Motor neuron (in vitro differentiated cells): ENCODE results near the gene C1R. TPM values are rescaled to one million over a fixed set of nuclear protein-coding genes. Genes with fewer than 3 reads are reported as not detected.

Experiments used
- ATAC-seq, 8 experiments: fragments of 200-7000 bp; cut with Tn5 transposase; replicated peaks in 6 of 8; 2 replicates each; pipeline ENCODE4 v1.8.0; 2021; ENCODE audit warnings: mild to moderate bottlenecking in 8 of 8, moderate library complexity in 8 of 8
- H3K27ac ChIP-seq, 2 donors: fragments of 250-450 bp; sonication (Bioruptor Pico); 2 replicates each; pipeline ENCODE4 v1.9.0; 2021; ENCODE audit warnings: antibody characterized with exemption in 2 of 2, mild to moderate bottlenecking in 2 of 2, moderate library complexity in 1 of 2
- H3K4me1 ChIP-seq, 2 donors: fragments of 250-450 bp; sonication (Bioruptor Pico); replicated peaks in 1 of 2; 2 replicates each; pipeline ENCODE4 v1.6.1; 2021; ENCODE audit warnings: antibody characterized with exemption in 2 of 2, mild to moderate bottlenecking in 2 of 2, moderate library complexity in 1 of 2
- H3K4me3 ChIP-seq, 5 donors: fragments of 250-450 bp; sonication (Bioruptor Pico); 2 replicates each; pipeline ENCODE4 v1.9.0; 2021; ENCODE audit warnings: antibody characterized with exemption in 5 of 5, mild to moderate bottlenecking in 5 of 5, moderate library complexity in 4 of 5
- WGBS, 10 experiments: fragments of 450-650 bp; shearing (Covaris generic); methylation state at CpG; one replicate each; pipeline ENCODE4 v1.0.0; 2022; 5-methylcytosine and 5-hydroxymethylcytosine counted together
- in situ Hi-C, 9 experiments: fragments of 400-800 bp; cut with MboI; loops; one replicate each; pipeline ENCODE4 v1.15.0; 2021; ENCODE audit warnings: low sequenced_read_pairs in 9 of 9, low pct_unique_long_range_greater_than_20kb in 2 of 9; ENCODE audit not compliant: unreplicated experiment in 9 of 9
- total RNA-seq, 8 experiments: library from RNA; unstranded; fragments of 300-600 nt; gene quantifications; 2 replicates each; pipeline versions ENCODE4 v1.2.3 to v1.2.4, GENCODE V29; 2022

Gene C1R
- total RNA-seq, 8 experiments from 2014 or later: 0.79 to 747 (median 6.4) TPM

DNA sequence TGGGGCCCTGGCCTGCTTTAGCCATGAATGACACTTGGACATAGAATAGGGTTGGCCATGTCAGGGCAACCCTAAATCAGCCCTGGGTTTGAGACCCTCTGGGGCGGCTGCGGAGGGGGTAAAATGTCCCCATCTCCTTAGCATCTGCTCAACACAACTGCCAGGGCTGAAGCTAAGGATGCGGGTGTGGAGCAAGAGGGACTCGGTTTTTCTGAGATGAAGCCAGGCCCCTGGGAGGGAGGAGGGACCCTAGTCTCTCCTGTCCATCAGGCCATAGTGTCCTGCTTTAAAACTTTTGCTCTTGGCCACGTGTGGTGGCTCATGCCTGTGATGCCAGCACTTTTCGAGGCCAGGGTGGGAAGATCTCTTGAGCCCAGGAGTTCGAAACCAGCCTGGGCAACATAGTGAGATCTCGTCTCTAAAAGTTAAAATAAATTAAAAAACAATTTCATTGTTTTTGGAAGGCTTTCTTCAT lies 778 bp upstream of the C1R start:
- Histone ChIP-seq H3K4me1 (peaks cover 10 to 12% of the 10 kb centered on the region in 2 donors), H3K4me3 (no peak overlapping the region), H3K27ac (no peak overlapping the region)
- in situ Hi-C loops: no loop called here
- 85 to 96% (median 89%) methylated on average over 2 to 5 of the region's 8 CpGs; no CpG with 5 or more reads in 6 of the 10 experiments for whole genome bisulfite sequencing, 10 experiments
- peak in 1 of 8 experiments; percentile 2 for ATAC-seq

DNA sequence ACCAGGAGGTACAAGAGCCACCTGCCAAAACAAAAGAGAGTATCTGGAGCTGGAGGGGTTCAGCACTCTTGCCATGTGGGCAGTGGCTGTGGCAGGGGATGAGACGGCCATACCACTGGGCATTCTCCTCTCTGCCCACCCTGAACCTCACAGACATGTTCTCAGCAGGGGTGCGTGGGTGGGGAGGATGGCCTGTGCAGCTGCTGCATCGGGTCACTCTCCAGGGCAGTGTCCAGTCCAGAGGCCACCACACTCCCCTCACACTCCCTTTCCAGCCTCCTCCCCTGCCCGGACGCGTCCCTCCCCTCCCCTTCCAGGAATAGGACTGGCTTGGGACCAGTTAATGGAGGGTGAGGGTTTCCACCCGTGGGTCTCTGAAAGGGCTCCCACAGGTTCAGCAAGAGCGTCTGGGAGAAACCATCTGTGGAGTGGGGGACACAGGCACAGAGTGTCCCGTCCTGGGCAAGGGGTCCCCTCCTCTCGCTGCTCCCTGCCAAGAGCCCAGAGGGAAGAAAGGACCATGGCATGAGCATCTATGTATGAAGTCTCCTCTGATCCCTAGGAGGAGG lies 501 bp downstream of the C1R start:
- peak in 5 of 8 experiments; percentile 3 to 58 (median 35) for ATAC-seq
- peaks cover 10 to 12% of the 10 kb centered on the region in 2 donors for H3K4me1 ChIP-seq
- 17 to 100% (median 80%) methylated on average over 1 to 4 of the region's 10 CpGs; no CpG with 5 or more reads in 6 of the 10 experiments for WGBS, 10 experiments
- in situ Hi-C loops: no loop called here
- no peak overlapping the region for H3K27ac ChIP-seq
- no peak overlapping the region for H3K4me3 ChIP-seq

DNA sequence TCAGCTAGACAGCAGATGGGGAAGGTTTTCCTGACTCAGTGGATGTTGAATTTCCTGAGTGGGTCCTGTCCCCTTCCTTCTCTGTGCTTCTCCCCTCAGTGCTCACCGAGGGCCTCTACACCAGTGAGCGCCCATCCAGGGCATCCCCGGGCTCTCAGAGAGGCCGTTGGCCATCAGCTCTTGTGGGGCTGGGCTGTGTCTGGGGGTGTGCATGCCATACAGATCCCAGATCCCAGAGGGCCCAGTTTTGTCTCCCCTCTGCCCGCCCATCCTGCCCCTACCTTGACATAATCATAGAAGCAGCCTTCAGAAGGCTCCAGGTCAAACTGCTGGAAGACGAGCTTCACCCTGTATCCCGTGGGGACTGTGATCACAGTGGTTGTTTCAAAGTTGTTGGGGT lies 1.1 kb downstream of the C1R start:
- no peak for ATAC-seq
- 0 to 100% (median 65%) methylated on average over 1 to 3 of the region's 7 CpGs; no CpG with 5 or more reads in 4 of the 10 experiments for WGBS, 10 experiments
- Histone ChIP-seq H3K27ac (no peak overlapping the region), H3K4me3 (no peak overlapping the region), H3K4me1 (peaks cover 10 to 12% of the 10 kb centered on the region in 2 donors)
- in situ Hi-C loops: no loop called here

DNA sequence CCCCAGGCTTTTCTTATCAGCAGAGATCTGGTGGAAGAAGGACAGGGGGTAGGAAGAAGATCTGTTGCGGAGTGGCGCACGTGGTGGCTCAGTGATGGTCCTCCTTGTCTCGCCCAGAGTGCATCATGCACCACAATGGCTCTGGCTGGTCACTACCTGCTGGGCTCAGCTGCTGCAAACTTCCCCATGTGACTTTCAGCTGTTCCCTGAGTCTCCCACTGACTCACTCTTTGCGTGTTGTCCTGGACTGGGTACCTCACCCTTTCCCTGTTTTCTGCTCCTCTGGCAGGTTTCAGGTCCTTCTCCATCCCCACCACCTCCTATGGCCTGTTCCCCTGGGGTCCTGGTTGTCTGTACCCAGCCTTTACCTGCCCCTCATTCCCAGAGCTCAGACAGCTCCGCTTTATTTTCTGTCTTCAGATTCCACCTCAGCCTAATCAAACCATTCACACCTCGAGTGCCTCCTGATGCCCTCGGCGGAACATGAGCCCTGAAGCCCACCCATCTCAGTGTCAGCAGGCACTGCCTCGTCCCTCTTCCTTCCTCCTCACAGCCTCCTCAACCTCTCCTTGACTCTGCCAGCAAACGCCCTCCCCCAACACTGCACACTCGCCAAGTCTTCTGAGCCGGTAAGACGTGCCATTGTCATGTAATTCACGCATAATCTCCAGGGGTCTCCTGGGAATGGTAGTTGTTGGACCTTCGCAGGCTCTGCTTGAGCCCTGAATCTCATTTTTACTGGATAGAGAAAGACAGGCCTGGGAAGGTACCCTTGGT lies 1.8 kb downstream of the C1R start:
- peaks cover 10 to 12% of the 10 kb centered on the region in 2 donors for H3K4me1 ChIP-seq
- H3K4me3 ChIP-seq: no peak overlapping the region
- in situ Hi-C loops: no loop called here
- H3K27ac ChIP-seq: peak overlapping the region in 1 of 2 donors; percentile 25
- 0 to 96% (median 57%) methylated on average over 1 to 11 of the region's 16 CpGs; no CpG with 5 or more reads in 1 of the 10 experiments for WGBS, 10 experiments
- ATAC-seq: peak in 5 of 8 experiments; percentile 36 to 83 (median 65)

DNA sequence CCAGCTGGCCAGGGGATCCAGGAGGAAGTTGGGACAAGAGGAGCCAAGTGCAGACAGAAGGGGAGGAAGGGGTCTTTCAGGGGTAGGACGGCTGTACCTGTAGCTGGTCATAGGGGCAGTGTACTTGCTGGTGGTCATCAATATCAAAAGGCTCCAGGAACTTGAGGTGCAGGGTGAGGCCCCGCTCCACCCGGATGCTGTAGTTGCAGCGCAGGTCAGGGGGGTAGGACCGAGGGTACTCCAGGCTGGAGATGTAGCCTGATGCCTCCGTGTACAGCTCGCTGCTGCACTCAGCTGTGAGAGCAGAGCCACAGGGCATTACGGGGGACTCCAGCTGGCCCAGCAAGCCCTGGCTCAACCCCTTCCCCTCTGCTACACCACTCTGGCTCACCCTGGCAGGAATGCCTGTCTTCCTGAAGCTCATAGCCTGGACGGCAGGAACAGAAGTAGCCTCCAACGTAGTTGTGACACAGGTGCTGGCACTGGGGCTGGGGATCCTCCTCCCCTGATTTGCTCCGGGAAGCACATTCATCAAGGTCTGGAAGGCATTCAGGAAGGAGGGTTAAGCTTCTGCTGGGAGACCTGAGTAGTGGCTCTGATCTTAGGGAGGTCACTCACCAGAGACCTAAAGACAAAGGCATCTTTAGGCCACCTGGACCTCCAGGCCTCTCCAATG lies 2.9 kb downstream of the C1R start:
- WGBS, 10 experiments: 56 to 91% (median 77%) methylated on average over 3 to 5 of the region's 11 CpGs; no CpG with 5 or more reads in 5 of the 10 experiments
- no peak overlapping the region for H3K27ac ChIP-seq
- in situ Hi-C loops: no loop called here
- no peak overlapping the region for H3K4me3 ChIP-seq
- H3K4me1 ChIP-seq: peaks cover 10 to 12% of the 10 kb centered on the region in 2 donors
- no peak for ATAC-seq

DNA sequence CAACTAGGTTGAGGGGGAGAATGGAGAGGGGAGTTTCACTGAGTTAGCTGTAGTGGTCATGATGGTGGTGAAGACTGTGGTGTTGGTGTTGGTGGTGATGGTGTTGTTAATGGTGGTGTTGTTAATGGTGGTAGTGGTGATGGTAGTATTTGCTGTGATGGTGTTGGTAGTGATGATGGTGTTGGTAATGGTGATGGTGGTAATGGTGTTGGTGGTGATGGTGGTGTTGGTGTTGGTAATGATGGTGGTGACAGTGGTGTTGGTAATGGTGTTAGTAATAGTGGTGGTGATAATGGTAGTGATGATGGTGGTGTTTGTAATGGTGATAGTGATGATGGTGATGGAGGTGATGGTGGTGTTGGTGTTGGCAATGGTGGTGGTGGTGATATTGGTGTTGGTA lies 9.1 kb downstream of the C1R start:
- in situ Hi-C loops: no loop called here

DNA sequence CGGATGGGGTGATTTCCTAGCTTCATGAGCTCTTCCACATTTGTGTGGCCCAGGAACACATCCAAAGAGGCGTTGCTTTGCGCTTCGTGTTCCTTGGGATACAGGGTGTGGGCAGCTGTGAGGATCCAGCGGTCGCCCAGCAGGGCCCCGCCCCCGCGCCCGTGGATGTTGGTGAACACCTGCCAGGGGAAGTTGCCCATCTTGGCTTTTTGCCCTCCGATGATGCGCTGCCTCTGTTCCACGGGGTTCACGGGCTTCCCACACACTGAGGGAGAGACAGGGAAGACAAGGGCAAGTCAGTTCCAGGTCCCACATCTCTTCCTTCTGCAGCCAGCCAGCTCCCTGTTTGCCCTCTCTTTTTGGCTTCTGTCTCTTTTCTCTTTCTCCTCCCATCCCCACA lies 11.2 kb downstream of the C1R start:
- H3K4me1 ChIP-seq: no peaks in the 10 kb centered on the region
- H3K4me3 ChIP-seq: no peak overlapping the region
- WGBS, 10 experiments: 88 to 94% (median 92%) methylated on average over 2 to 10 of the region's 14 CpGs; no CpG with 5 or more reads in 5 of the 10 experiments
- no peak for ATAC-seq
- in situ Hi-C loops: no loop called here
- no peak overlapping the region for H3K27ac ChIP-seq

More for the DNA sequence above, 9.1 kb downstream of the C1R start:
- Histone ChIP-seq H3K4me3 (no peak overlapping the region), H3K4me1 (no peaks in the 10 kb centered on the region), H3K27ac (no peak overlapping the region)
- ATAC-seq: no peak

DNA sequence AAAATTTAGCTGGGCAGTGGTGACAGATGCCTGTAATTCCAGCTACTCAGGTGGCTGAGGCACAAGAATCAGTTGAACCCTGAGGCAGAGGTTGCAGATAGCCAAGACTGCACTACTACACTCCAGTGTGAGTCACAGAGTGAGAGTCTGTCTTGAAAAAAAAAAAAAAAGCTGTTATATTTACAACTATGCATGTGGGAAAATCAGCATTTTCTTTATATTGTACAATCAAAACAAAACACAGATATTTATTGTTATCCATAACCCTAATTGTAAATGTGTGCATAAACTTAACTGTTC lies 12.5 kb downstream of the C1R start:
- H3K27ac ChIP-seq: no peak overlapping the region
- H3K4me1 ChIP-seq: no peaks in the 10 kb centered on the region
- in situ Hi-C loops: no loop called here
- peak in 3 of 8 experiments; percentile 23 to 78 (median 58) for ATAC-seq
- no peak overlapping the region for H3K4me3 ChIP-seq

DNA sequence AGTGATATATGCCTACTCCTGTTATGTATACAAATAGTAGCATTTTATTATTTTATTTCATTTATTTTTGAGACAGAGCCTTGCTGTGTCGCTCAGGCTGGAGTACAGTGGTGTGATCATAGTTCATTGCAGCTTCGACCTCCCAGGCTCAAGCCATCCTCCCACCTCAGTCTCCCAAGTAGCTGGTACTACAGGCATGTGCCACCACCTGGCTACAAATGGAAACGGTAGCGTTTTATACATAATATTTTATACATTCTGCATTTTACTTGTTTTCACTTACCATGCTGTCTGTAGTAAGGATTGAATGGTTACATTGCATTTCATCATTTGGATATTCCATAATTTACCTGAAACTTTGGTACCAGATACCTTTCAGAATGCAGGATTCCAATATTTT lies 14.1 kb downstream of the C1R start:
- in situ Hi-C loops: no loop called here
- no peaks in the 10 kb centered on the region for H3K4me1 ChIP-seq
- ATAC-seq: no peak
- no peak overlapping the region for H3K27ac ChIP-seq
- no peak overlapping the region for H3K4me3 ChIP-seq
- 40 to 100% (median 78%) methylated on average over 1 to 4 of the region's 4 CpGs; no CpG with 5 or more reads in 2 of the 10 experiments for WGBS, 10 experiments

DNA sequence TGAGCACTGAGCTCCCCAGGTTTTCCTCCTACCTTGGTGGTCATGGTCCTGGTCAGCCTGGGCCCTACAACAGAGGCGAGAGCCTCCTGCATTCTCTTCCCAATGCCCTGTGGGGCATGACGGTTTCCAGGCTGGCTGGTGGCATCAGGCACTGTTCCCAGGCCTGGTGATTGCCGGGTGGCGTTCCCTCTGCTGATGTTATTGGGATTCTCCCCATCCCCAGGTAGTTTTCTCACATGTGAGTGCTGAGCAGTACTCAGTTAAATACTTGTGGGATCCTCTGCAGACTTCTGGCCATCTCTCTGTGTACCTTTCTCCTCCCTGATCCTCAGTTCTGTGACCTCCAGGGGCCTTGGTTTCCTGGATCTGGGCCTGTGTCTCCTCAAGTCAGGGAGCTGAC lies 15.8 kb downstream of the C1R start:
- no peaks in the 10 kb centered on the region for H3K4me1 ChIP-seq
- ATAC-seq: no peak
- 80 to 100% (median 86%) methylated on average over 1 to 4 of the region's 4 CpGs; no CpG with 5 or more reads in 5 of the 10 experiments for WGBS, 10 experiments
- in situ Hi-C loops: no loop called here
- H3K27ac ChIP-seq: no peak overlapping the region
- H3K4me3 ChIP-seq: no peak overlapping the region

DNA sequence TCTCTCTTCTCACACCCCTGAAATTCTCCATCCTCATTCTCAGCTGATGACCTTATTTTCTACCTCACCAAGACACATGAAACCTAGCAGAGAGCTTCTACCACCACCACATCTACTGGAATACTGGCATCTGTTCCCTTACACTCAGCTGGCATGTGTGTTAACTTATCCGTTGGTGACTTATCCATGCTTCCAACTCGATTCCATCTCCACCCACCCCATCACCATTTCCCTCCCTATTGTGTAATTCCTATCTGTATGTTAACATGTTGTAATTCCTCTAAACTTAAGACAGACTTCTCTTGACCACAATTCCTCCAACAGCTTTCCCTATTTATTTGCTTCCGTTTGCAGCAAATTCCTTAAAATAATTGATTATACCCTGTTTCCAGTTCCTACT lies 16.3 kb downstream of the C1R start:
- WGBS, 10 experiments: 0 to 100% (median 29%) methylated on average over 1 to 3 of the region's 3 CpGs; no CpG with 5 or more reads in 3 of the 10 experiments
- ATAC-seq: peak in 2 of 8 experiments; percentile 35 to 59

DNA sequence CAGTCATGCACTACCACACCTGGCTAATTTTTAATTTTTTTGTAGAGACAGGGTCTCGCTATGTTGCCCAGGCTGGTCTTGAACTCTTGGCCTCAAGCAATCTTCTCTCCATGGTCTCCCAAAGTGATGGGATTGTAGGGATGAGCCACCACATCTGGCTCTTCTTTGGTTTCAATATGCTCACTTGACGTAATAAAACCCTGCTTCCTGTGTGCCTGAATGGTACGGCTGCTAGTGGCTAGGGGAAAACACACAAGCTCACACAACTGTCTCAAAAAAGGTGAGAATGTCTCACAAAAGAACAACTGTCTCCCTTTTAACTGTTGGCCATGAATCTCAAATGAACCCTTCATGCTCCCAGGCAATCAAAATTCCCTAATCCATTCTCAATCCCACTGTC lies 16.7 kb downstream of the C1R start:
- in situ Hi-C loops: no loop called here
- Histone ChIP-seq H3K4me1 (no peaks in the 10 kb centered on the region), H3K4me3 (no peak overlapping the region), H3K27ac (no peak overlapping the region)
- ATAC-seq: peak in 1 of 8 experiments; percentile 10
- 60 to 100% (median 80%) methylated on average over 1 to 3 of the region's 3 CpGs; no CpG with 5 or more reads in 1 of the 10 experiments for WGBS, 10 experiments

More for the DNA sequence above, 16.3 kb downstream of the C1R start:
- Histone ChIP-seq H3K27ac (no peak overlapping the region), H3K4me1 (no peaks in the 10 kb centered on the region), H3K4me3 (no peak overlapping the region)
- in situ Hi-C loops: no loop called here

DNA sequence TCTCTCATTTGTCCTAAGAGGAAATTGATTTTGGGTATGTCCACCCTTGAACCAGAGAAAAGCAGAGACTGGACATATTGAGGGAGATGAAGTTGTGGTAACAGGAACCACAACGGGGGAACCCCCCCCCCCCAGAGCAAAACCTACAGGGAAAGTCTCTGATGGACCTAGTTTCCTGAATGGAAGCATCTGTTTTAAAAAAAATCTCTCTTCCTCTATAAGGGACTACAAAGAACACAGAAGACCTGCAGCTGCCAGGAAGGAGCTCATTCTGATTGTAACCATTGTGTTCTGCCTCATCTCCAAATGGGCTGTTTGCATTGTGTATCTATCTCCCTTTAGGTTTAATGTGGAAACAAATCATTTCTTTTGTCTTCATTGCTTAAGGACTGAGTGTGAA lies 18.3 kb downstream of the C1R start:
- Histone ChIP-seq H3K27ac (no peak overlapping the region), H3K4me3 (no peak overlapping the region), H3K4me1 (no peaks in the 10 kb centered on the region)
- ATAC-seq: peak in 1 of 8 experiments; percentile 47
- in situ Hi-C loops: no loop called here
- WGBS, 10 experiments: 10 to 50% (median 17%) methylated on average over 1 of the region's 1 CpG; no CpG with 5 or more reads in 7 of the 10 experiments
